Measurements from ENCODE around the gene KCNQ1.

Gene KCNQ1

GRCh38 chr11:2858995-2859698 lies 414.3 kb downstream of the KCNQ1 start:
- DNase-seq (ENCODE audit: low read depth in 2 of 2): no peak

DNA sequence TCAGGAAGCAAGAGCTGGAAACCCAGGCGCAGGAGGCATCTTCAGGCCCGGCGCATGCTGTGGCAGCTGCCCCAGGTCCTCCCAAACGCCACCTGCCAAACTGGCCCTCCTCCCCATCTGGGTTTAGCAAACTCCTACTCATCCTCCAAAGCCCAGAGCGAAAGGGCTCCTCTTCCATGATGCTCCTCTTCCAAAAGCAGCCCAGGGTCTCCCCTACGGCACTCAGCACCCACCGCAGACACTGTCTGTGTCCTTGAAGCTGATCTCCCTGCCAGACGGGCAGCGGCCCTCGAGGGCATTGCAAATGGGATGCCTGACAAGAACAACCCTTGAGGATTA lies 414.9 kb downstream of the KCNQ1 start:
- no peak for DNase-seq (ENCODE audit: low read depth in 2 of 2)

DNA sequence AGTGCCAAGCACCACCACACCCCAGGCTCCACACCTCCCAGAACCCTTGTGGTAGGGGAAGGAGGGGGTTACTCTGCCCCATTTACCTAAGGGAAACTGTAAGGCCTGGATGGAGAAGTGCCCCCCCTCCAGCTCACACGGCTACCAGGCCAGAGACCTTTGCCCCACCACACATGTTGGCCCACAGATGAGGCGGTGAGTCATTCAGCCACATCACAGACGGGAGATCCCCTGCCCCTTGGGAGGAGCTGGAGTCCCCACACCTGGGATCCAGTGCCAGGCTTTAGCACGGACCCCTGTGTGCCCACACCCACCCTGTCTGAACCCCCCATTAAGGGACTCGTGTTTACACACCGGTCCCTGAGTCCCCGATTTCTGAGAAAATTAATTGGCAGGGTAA lies 415.8 kb downstream of the KCNQ1 start:
- no peak for DNase-seq (ENCODE audit: low read depth in 2 of 2)

GRCh38 chr11:2862395-2863275 lies 417.8 kb downstream of the KCNQ1 start:
- DNase-seq (ENCODE audit: low read depth in 2 of 2): no peak

GRCh38 chr11:2863276-2863618 lies 418.4 kb downstream of the KCNQ1 start:
- DNase-seq (ENCODE audit: low read depth in 2 of 2): no peak

- DNase-seq (ENCODE audit: low read depth in 2 of 2): no peak
Observed at GRCh38 chr11:2864901-2865300, 420.1 kb downstream of the KCNQ1 start.

DNA sequence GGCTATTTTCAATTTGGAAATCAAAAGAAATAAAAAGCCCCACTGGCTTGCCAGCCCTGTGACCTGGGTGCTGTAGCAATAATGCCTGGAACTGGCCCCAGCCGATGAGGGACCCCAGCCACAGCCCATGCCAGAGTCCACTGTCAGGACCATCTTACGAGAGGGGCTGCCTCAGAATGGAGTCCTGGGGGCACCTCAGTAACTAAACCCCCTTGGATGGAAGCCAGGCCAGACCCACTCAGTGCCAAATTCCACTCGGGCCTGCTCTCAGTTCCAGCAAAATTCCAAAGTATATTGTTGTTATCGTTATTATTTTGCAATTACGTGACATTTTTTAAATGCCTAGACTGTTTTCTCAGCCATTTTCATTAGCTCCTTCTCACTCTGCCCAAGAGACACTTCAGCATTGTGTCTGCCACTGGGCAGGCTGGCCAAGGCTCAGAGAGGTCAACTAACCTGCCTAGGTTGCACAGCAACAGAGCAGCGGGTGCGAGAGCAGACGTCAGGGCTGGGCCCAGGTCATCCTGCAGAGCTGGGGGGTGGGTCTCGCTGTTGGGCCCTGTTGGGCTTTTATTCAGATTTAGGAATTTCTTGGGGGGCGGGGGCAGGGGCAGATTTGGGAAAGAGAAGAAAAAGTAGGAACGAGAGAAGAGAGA lies 421.2 kb downstream of the KCNQ1 start:
- DNase-seq (ENCODE audit: low read depth in 2 of 2): no peak

DNA sequence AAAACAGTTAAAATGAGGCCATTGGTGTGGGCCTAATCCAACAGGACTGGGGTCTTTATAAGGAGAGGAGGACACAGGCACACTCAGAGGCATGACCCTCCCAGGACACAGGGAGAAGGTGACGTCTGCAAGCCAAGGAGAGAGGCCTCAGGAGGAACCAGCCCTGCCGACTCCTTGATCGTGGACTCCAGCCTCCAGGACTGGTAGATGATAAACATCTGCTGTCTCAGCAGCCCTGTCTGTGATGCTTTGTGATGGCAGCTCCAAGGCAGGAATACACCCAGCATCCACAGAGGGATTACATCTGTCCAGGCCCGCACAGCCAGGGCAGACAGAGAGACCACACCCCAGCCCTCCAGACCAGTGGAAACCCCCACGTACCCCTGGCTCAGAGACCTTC lies 422.3 kb downstream of the KCNQ1 start:
- no peak for DNase-seq (ENCODE audit: low read depth in 2 of 2)

- DNase-seq (ENCODE audit: low read depth in 2 of 2): no peak
Observed at GRCh38 chr11:2867722-2868505, 423.1 kb downstream of the KCNQ1 start.

GRCh38 chr11:2868506-2869133 lies 423.8 kb downstream of the KCNQ1 start:
- DNase-seq (ENCODE audit: low read depth in 2 of 2): no peak

- DNase-seq (ENCODE audit: low read depth in 2 of 2): no peak
Observed at GRCh38 chr11:2869134-2869526, 424.3 kb downstream of the KCNQ1 start.

- no peak for DNase-seq (ENCODE audit: low read depth in 2 of 2)
Observed at GRCh38 chr11:2869561-2870427, 425.0 kb downstream of the KCNQ1 start.

- no peak for DNase-seq (ENCODE audit: low read depth in 2 of 2)
Observed at GRCh38 chr11:2870460-2870859, 425.7 kb downstream of the KCNQ1 start.

DNA sequence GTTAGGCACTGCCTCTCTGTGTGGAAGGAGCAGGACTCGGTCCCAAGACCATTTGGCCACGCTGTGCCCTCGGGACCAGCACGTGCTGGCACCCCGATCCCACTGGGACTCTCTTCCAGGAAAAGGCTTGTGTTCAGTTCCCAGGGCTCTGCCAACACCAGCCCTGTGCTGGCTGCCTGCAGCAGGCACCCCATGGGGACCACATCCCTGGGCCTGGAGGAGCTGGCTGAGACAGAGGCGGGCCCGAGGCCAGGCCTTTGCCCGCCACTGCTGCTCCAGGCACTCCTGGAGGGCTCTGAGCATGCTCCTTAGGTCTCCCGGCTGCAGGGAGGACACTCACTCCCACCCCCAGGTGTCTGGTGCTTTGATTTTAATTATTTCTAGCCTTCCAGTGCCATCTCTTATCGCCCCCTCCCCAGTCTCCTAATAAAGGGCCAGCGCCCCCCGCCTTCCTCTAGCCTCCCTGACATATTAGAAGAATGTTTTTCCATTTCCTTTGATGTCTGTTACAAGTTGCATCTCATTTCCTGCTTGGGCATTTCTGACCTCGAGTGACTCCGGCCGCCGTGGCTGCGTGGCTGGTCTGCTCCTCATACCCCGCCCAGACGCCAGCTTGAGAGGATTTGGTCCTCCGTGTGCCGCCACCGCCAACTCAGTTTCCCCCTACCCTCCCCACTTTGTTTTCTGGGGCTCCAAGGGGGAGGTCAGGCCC lies 426.3 kb downstream of the KCNQ1 start:
- no peak for DNase-seq (ENCODE audit: low read depth in 2 of 2)

GRCh38 chr11:2874963-2875362 lies 430.2 kb downstream of the KCNQ1 start:
- no peak for DNase-seq (ENCODE audit: low read depth in 2 of 2)

GRCh38 chr11:2877474-2877873 lies 432.7 kb downstream of the KCNQ1 start:
- no peak for DNase-seq (ENCODE audit: low read depth in 2 of 2)

DNA sequence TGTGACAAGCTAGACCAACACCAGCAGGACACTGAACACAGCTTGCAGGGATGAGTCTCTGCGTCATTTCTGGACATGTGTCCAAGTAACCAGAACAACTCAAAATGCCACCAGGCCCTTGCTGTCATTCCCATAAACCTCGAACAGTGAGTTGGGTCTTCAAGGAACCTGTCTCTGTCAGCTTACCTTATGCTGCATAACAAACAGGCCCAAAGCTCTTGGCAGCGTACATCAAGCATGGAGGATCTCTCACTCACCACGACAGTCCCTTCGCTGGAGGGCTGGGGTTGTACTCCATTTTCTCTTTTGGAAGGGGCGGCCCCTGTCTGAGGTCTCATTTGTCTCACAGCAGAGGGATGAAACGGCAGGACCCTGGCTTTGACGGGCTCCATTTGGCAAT lies 434.0 kb downstream of the KCNQ1 start:
- no peak for DNase-seq (ENCODE audit: low read depth in 2 of 2)

DNA sequence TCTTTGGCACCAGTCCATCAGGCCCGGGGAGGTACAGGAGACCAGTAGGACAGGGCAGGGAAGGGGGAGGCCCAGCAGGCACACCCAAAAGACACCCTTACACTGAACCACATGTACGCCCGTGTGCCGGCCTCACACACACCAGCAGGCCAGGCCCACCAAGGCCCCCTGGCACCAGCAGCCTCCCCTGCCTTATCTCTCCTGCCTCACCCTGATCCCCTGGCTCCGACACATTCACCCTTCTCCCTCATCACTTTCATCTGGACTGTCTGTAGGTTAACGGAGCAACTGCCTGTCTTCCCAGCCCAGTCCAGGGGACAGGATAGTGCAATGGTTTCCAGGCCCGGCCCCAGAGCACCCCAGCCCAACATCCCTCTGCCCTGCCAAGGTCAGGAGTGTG lies 435.8 kb downstream of the KCNQ1 start:
- no peak for DNase-seq (ENCODE audit: low read depth in 2 of 2)

DNA sequence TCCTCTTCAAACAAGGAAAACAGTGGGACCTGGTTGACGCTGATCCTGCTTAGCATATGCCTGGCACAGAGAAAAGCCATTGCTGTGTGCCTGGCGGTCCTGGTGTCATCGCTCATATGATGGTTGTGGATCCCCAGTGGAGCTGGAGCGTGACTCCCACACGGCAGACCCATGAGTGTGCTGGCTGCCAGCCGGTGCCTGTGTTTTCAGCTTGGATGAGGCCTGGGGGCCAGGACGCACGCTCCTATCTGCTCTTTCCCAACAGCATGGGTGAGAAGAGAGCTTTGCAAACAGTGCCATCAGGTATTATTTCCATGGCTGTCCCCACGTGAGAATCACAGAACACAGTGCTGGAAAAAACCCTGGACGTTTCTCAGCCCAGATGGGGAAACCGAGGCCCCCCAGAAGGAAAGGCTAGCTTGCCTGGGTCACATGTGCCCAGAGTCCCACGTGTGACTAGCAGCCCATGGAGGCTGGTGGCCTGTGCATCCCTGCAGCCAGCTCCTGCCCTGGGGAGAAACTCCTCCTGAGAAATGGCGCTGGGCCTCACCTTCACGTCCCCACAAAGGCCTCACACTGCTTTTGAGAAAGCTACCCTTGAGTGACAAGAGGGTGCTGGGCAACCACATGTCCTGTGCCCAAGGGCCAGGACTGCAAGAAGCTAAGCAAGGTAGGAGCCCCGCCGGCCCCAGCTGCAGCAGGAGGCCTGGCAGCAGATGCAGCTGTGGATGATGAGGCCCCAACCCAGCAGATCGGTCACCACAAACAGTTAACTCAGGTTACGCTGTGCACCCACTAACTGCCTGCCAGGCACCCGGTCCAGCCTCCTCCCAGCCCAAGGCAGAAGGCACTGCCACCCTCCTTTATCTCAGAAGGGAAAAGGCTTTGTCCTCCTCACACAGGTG lies 436.5 kb downstream of the KCNQ1 start:
- no peak for DNase-seq (ENCODE audit: low read depth in 2 of 2)

Data from activated CD4-positive, alpha-beta T cell treated with anti-CD3 and anti-CD28 coated beads for 24 hours (primary cell).